ENCODE measurements around the gene DMXL2. TPM values are rescaled to one million over a fixed set of nuclear protein-coding genes. Genes with fewer than 3 reads are reported as not detected.

Gene DMXL2
- total and polyA plus RNA-seq, 7 experiments from 2014 or later: 1.1 to 58.3 (median 7.0) TPM

DNA sequence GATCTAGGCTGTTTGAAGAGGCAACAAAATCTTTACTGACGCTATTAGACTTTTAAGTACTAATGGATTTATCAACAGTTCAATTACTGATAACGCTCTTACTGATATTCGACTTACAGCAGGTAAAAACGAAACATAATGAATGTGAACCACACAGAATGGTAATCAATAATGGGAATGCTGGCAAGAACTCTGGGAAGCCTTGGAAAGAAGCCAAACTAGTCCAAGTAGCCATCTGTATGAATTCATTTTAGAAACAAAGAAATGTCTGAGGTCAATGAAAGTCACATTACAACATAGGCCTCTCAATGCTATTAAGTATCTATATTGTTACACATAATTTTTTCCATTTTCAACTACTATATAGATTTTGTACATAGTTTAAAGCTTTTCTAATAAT is 130.0 kb downstream of the DMXL2 start:
- ChIA-PET POLR2A (no interaction called here), CTCF (no interaction called here)
- peaks cover 0 to 10% (median 2%) of the 10 kb centered on the region in 7 donors for H3K4me1 Mint-ChIP-seq
- DNase-seq (no peak), ATAC-seq (no peak)
- no peak overlapping the region for H3K4me3 ChIP-seq (ENCODE audit: low read length)
- H3K27ac ChIP-seq (ENCODE audit: low read depth, low read length): no peak overlapping the region
- H3K4me3 Mint-ChIP-seq: no peak overlapping the region
- no peaks in the 10 kb centered on the region for H3K9me3 ChIP-seq (ENCODE audit: control insufficient read depth in 2 of 3, low read length in 3 of 3)
- no peaks in the 10 kb centered on the region for H3K36me3 ChIP-seq (ENCODE audit: control insufficient read depth in 2 of 3, insufficient read depth in 3 of 3, low read length in 3 of 3)
- no peaks in the 10 kb centered on the region for H3K4me1 ChIP-seq (ENCODE audit: control insufficient read depth in 2 of 2, insufficient read depth in 2 of 2, low read length in 2 of 2)
- H3K27me3 ChIP-seq (ENCODE audit: control insufficient read depth in 2 of 2, insufficient read depth in 2 of 2, low read length in 2 of 2): no peaks in the 10 kb centered on the region
- H3K9me3 Mint-ChIP-seq: peaks cover 0 to 3% (median 0%) of the 10 kb centered on the region in 11 donors
- no peak overlapping the region for H3K27ac Mint-ChIP-seq
- intact Hi-C loops (cut with micrococcal nuclease): loop anchor here in 1 of 2 donors (10.0 kb wide), 1 partner anchor 328 kb away; no protein-coding TSS in a partner anchor
- no peaks in the 10 kb centered on the region for H3K27me3 Mint-ChIP-seq
- peaks cover 0 to 33% (median 25%) of the 10 kb centered on the region in 5 donors for H3K36me3 Mint-ChIP-seq

DNA sequence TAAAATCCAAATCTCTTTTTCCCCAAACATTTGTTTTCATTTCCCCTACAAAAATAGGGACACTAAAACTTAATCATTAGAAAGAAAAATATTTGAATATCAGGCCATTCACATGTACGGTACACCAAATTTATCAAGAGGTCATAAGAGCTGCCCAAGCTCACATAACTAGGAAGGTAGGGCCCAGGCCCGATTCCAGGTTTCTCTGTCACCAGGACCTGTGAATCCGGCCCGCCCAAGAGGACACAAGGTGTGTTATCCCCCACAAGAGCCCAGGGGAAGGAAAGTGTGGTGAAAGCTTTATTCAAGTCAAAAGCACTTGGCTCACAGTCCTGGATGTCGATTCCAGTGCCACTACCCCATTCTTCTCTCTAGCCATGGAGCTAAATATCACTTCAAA is 130.6 kb downstream of the DMXL2 start:
- Histone ChIP-seq H3K4me3 (ENCODE audit: low read length) (no peak overlapping the region), H3K27ac (ENCODE audit: low read depth, low read length) (no peak overlapping the region), H3K4me1 (ENCODE audit: control insufficient read depth in 2 of 2, insufficient read depth in 2 of 2, low read length in 2 of 2) (no peaks in the 10 kb centered on the region), H3K27me3 (ENCODE audit: control insufficient read depth in 2 of 2, insufficient read depth in 2 of 2, low read length in 2 of 2) (no peaks in the 10 kb centered on the region), H3K36me3 (ENCODE audit: control insufficient read depth in 2 of 3, insufficient read depth in 3 of 3, low read length in 3 of 3) (no peaks in the 10 kb centered on the region), H3K9me3 (ENCODE audit: control insufficient read depth in 2 of 3, low read length in 3 of 3) (no peaks in the 10 kb centered on the region)
- Mint-ChIP-seq H3K27ac (no peak overlapping the region), H3K36me3 (peaks cover 0 to 38% (median 26%) of the 10 kb centered on the region in 5 donors), H3K9me3 (peaks cover 0 to 5% (median 0%) of the 10 kb centered on the region in 11 donors), H3K4me3 (no peak overlapping the region), H3K27me3 (no peaks in the 10 kb centered on the region), H3K4me1 (peaks cover 0 to 10% (median 2%) of the 10 kb centered on the region in 7 donors)
- intact Hi-C loops (cut with micrococcal nuclease): loop anchor here in 1 of 2 donors (10.0 kb wide), 1 partner anchor 327 kb away; no protein-coding TSS in a partner anchor
- no peak for DNase-seq
- no peak for ATAC-seq
- ChIA-PET POLR2A (no interaction called here), CTCF (no interaction called here)

DNA sequence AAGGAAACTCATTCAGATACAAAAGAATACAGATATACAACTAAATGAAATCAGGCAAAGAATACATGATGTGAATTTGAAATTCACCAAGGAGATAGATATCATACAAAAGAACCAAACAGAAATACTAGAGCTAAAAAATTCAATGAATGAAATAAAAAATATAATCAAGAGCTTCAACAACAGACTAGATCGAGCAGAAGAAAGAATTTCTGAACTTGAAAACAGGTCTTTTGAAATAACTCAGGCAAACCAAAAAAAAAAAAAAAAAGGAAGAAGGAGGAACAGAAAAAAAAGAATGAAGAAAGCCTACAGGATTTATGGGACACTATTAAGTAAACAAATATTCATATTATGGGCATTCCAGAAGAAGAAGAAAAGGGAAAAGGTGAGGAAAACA is 137.8 kb downstream of the DMXL2 start:
- intact Hi-C loops (cut with micrococcal nuclease): no loop called here
- peaks cover 5 to 41% (median 21%) of the 10 kb centered on the region in 11 donors for H3K9me3 Mint-ChIP-seq
- CTCF ChIA-PET: interaction anchor here (0.7 kb wide), 1 partner anchor 34 kb away, joined by 4 read pairs; no protein-coding TSS in a partner anchor
- Histone ChIP-seq H3K4me1 (ENCODE audit: control insufficient read depth in 2 of 2, insufficient read depth in 2 of 2, low read length in 2 of 2) (no peaks in the 10 kb centered on the region), H3K27ac (ENCODE audit: low read depth, low read length) (no peak overlapping the region), H3K36me3 (ENCODE audit: control insufficient read depth in 2 of 3, insufficient read depth in 3 of 3, low read length in 3 of 3) (peaks cover 0 to 4% (median 0%) of the 10 kb centered on the region in 3 experiments), H3K9me3 (ENCODE audit: control insufficient read depth in 2 of 3, low read length in 3 of 3) (peaks cover 0 to 23% (median 0%) of the 10 kb centered on the region in 3 experiments), H3K4me3 (ENCODE audit: low read length) (no peak overlapping the region), H3K27me3 (ENCODE audit: control insufficient read depth in 2 of 2, insufficient read depth in 2 of 2, low read length in 2 of 2) (no peaks in the 10 kb centered on the region)
- H3K4me3 Mint-ChIP-seq: no peak overlapping the region
- ATAC-seq: no peak
- peaks cover 15 to 71% (median 57%) of the 10 kb centered on the region in 5 donors for H3K36me3 Mint-ChIP-seq
- POLR2A ChIA-PET: no interaction called here
- no peaks in the 10 kb centered on the region for H3K27me3 Mint-ChIP-seq
- H3K27ac Mint-ChIP-seq: no peak overlapping the region
- no peak for DNase-seq
- no peaks in the 10 kb centered on the region for H3K4me1 Mint-ChIP-seq

DNA sequence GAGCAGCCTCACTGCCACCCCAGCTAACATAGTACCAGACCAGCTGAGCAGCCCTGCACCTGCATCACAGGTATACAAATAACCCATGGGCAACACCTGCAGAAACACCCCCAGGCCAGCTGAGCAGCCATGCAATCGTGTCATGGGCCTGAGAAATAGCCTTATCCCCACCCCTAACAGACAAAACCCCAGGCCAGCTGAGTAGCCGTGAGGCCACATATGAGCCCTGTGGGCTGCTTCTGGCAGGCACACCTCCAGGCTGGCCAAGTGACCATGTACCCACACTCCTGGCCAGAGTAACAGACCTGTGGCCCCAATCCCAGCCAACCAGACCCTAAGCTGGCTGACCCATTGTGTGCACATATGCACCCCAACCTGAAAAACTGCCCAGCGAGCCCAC is 138.6 kb downstream of the DMXL2 start:
- no peaks in the 10 kb centered on the region for H3K27me3 Mint-ChIP-seq
- POLR2A ChIA-PET: interaction anchor here (0.6 kb wide), 1 partner anchor 1952 kb away, joined by 3 read pairs; no protein-coding TSS in a partner anchor
- H3K9me3 Mint-ChIP-seq: peaks cover 5 to 41% (median 21%) of the 10 kb centered on the region in 11 donors
- no peak for DNase-seq
- no peak overlapping the region for H3K4me3 ChIP-seq (ENCODE audit: low read length)
- no peak for ATAC-seq
- peaks cover 15 to 66% (median 52%) of the 10 kb centered on the region in 5 donors for H3K36me3 Mint-ChIP-seq
- intact Hi-C loops (cut with micrococcal nuclease): no loop called here
- no peak overlapping the region for H3K27ac ChIP-seq (ENCODE audit: low read depth, low read length)
- no peak overlapping the region for H3K27ac Mint-ChIP-seq
- peaks cover 0 to 4% (median 0%) of the 10 kb centered on the region in 3 experiments for H3K36me3 ChIP-seq (ENCODE audit: control insufficient read depth in 2 of 3, insufficient read depth in 3 of 3, low read length in 3 of 3)
- no peaks in the 10 kb centered on the region for H3K4me1 ChIP-seq (ENCODE audit: control insufficient read depth in 2 of 2, insufficient read depth in 2 of 2, low read length in 2 of 2)
- no peak overlapping the region for H3K4me3 Mint-ChIP-seq
- CTCF ChIA-PET: no interaction called here
- peaks cover 0 to 23% (median 0%) of the 10 kb centered on the region in 3 experiments for H3K9me3 ChIP-seq (ENCODE audit: control insufficient read depth in 2 of 3, low read length in 3 of 3)
- no peaks in the 10 kb centered on the region for H3K27me3 ChIP-seq (ENCODE audit: control insufficient read depth in 2 of 2, insufficient read depth in 2 of 2, low read length in 2 of 2)
- H3K4me1 Mint-ChIP-seq: no peaks in the 10 kb centered on the region

DNA sequence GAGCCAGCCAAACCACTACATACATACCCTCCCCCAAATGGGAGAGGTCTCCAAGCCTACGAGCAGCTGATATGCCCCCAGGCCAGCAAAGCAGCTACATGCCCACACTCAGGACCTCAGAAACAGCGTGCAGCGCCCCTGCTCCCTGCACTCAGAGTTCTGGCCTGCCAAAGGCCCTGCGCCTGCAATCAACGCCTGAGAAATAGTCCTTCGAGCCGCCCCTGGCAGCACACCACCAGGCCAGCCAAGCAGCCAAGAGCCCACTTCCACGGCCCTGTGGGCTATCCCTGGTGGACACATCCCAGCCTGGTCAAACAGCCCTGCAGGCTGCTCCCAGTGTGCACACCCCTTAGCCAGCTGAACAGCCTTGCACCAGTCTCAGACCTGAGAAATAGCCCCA is 139.1 kb downstream of the DMXL2 start:
- ATAC-seq: no peak
- no peaks in the 10 kb centered on the region for H3K27me3 Mint-ChIP-seq
- no peak overlapping the region for H3K4me3 Mint-ChIP-seq
- Histone ChIP-seq H3K27me3 (ENCODE audit: control insufficient read depth in 2 of 2, insufficient read depth in 2 of 2, low read length in 2 of 2) (no peaks in the 10 kb centered on the region), H3K9me3 (ENCODE audit: control insufficient read depth in 2 of 3, low read length in 3 of 3) (peaks cover 0 to 23% (median 0%) of the 10 kb centered on the region in 3 experiments), H3K27ac (ENCODE audit: low read depth, low read length) (no peak overlapping the region), H3K4me1 (ENCODE audit: control insufficient read depth in 2 of 2, insufficient read depth in 2 of 2, low read length in 2 of 2) (no peaks in the 10 kb centered on the region), H3K4me3 (ENCODE audit: low read length) (no peak overlapping the region), H3K36me3 (ENCODE audit: control insufficient read depth in 2 of 3, insufficient read depth in 3 of 3, low read length in 3 of 3) (peaks cover 0 to 4% (median 0%) of the 10 kb centered on the region in 3 experiments)
- peaks cover 5 to 41% (median 21%) of the 10 kb centered on the region in 11 donors for H3K9me3 Mint-ChIP-seq
- intact Hi-C loops (cut with micrococcal nuclease): no loop called here
- H3K36me3 Mint-ChIP-seq: peaks cover 14 to 61% (median 47%) of the 10 kb centered on the region in 5 donors
- H3K4me1 Mint-ChIP-seq: no peaks in the 10 kb centered on the region
- POLR2A ChIA-PET: interaction anchor here (0.6 kb wide), 1 partner anchor 1951 kb away, joined by 3 read pairs; no protein-coding TSS in a partner anchor
- no peak for DNase-seq
- no peak overlapping the region for H3K27ac Mint-ChIP-seq
- CTCF ChIA-PET: no interaction called here

DNA sequence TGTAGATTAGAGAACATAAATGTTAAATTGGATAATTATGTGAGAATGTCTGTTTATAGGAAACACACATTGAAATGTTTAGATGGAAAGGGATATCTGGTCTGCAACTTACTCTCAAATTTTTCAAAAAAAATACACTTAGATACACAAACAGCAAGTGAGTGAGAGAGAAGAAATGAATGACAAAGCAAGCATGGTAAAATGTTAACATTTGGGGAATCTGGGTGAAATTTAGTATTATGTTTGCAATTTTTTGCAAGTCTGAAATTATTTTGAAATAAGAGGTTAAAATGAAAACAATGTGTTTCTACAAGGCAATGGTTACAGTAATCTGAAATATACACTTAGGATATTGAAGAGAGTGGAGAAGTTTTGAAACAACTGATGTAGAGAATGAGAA is 146.8 kb downstream of the DMXL2 start:
- Histone ChIP-seq H3K36me3 (ENCODE audit: control insufficient read depth in 2 of 3, insufficient read depth in 3 of 3, low read length in 3 of 3) (no peaks in the 10 kb centered on the region), H3K27ac (ENCODE audit: low read depth, low read length) (no peak overlapping the region), H3K4me3 (ENCODE audit: low read length) (no peak overlapping the region), H3K27me3 (ENCODE audit: control insufficient read depth in 2 of 2, insufficient read depth in 2 of 2, low read length in 2 of 2) (no peaks in the 10 kb centered on the region), H3K4me1 (ENCODE audit: control insufficient read depth in 2 of 2, insufficient read depth in 2 of 2, low read length in 2 of 2) (no peaks in the 10 kb centered on the region), H3K9me3 (ENCODE audit: control insufficient read depth in 2 of 3, low read length in 3 of 3) (no peaks in the 10 kb centered on the region)
- Mint-ChIP-seq H3K36me3 (peaks cover under 1 to 18% (median 8%) of the 10 kb centered on the region in 5 donors), H3K4me3 (no peak overlapping the region), H3K27me3 (no peaks in the 10 kb centered on the region), H3K27ac (no peak overlapping the region), H3K4me1 (no peaks in the 10 kb centered on the region), H3K9me3 (peaks cover 0 to 3% (median 0%) of the 10 kb centered on the region in 11 donors)
- DNase-seq (no peak), ATAC-seq (no peak)
- intact Hi-C loops (cut with micrococcal nuclease): no loop called here
- CTCF ChIA-PET: no interaction called here
- POLR2A ChIA-PET: no interaction called here

DNA sequence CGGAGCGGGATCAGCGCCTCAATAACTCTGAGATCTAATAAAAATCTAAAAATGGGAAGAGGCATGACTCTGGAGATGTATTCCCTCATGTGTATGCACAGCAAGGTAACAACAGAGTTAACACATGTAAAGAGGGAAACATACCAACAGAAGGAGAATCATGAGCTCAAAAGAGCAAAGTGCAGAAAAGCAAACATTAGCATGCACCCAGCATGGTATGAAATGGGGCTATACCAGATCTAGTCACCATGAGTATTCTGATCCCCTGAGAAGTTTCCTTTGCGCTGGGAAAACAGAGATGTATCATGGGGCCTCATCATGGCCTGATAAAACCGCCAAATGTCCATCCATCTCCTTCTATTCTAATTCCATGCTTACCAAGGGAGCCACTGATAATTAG is 152.1 kb downstream of the DMXL2 start:
- no peak for ATAC-seq
- Mint-ChIP-seq H3K9me3 (no peaks in the 10 kb centered on the region), H3K4me3 (no peak overlapping the region), H3K27me3 (no peaks in the 10 kb centered on the region), H3K4me1 (no peaks in the 10 kb centered on the region), H3K36me3 (peaks cover 1 to 10% (median 3%) of the 10 kb centered on the region in 5 donors), H3K27ac (no peak overlapping the region)
- intact Hi-C loops (cut with micrococcal nuclease): no loop called here
- CTCF ChIA-PET: no interaction called here
- H3K36me3 ChIP-seq (ENCODE audit: control insufficient read depth in 2 of 3, insufficient read depth in 3 of 3, low read length in 3 of 3): no peaks in the 10 kb centered on the region
- no peaks in the 10 kb centered on the region for H3K4me1 ChIP-seq (ENCODE audit: control insufficient read depth in 2 of 2, insufficient read depth in 2 of 2, low read length in 2 of 2)
- POLR2A ChIA-PET: no interaction called here
- H3K27ac ChIP-seq (ENCODE audit: low read depth, low read length): no peak overlapping the region
- H3K9me3 ChIP-seq (ENCODE audit: control insufficient read depth in 2 of 3, low read length in 3 of 3): no peaks in the 10 kb centered on the region
- no peak overlapping the region for H3K4me3 ChIP-seq (ENCODE audit: low read length)
- H3K27me3 ChIP-seq (ENCODE audit: control insufficient read depth in 2 of 2, insufficient read depth in 2 of 2, low read length in 2 of 2): no peaks in the 10 kb centered on the region
- no peak for DNase-seq

All from naive thymus-derived CD4-positive, alpha-beta T cell (primary cell).